GM18867 (cell line): Measurements from ENCODE around the gene PLD2.
"Not testable (repeated sequence)": the region's sequence is repeated elsewhere in the genome, so short reads cannot be mapped to it uniquely, and the experiment has no call there.

Source experiments
- ATAC-seq: cut with Tn5 transposase; IDR thresholded peaks from one replicate; pipeline ENCODE4 v1.9.1; 2021; ENCODE audit warnings: mild to moderate bottlenecking, moderate library complexity; ENCODE audit not compliant: unreplicated experiment

PLD2 gene

GRCh38 chr17:4856271-4856936 is 49.5 kb downstream of the PLD2 start:
- ATAC-seq: no peak

GRCh38 chr17:4856937-4857314 is 50.0 kb downstream of the PLD2 start:
- no peak for ATAC-seq

GRCh38 chr17:4857347-4857746 is 50.4 kb downstream of the PLD2 start:
- not testable (repeated sequence) for ATAC-seq

- no peak for ATAC-seq
Measured at GRCh38 chr17:4858068-4858881, 51.3 kb downstream of the PLD2 start.

GRCh38 chr17:4858882-4859260 is 51.9 kb downstream of the PLD2 start:
- no peak for ATAC-seq

- ATAC-seq: no peak
Measured at GRCh38 chr17:4859816-4860625, 53.1 kb downstream of the PLD2 start.

GRCh38 chr17:4860651-4861050 is 53.7 kb downstream of the PLD2 start:
- no peak for ATAC-seq

GRCh38 chr17:4861052-4861451 is 54.1 kb downstream of the PLD2 start:
- ATAC-seq: no peak

- ATAC-seq: no peak
Measured at GRCh38 chr17:4862720-4863119, 55.8 kb downstream of the PLD2 start.

- no peak for ATAC-seq
Measured at GRCh38 chr17:4863321-4863720, 56.4 kb downstream of the PLD2 start.

- not testable (repeated sequence) for ATAC-seq
Measured at GRCh38 chr17:4867535-4867934, 60.6 kb downstream of the PLD2 start.

- ATAC-seq: not testable (repeated sequence)
Measured at GRCh38 chr17:4869058-4869998, 62.4 kb downstream of the PLD2 start.

- no peak for ATAC-seq
Measured at GRCh38 chr17:4870855-4871254, 63.9 kb downstream of the PLD2 start.

GRCh38 chr17:4872786-4873185 is 65.8 kb downstream of the PLD2 start:
- ATAC-seq: no peak
